ENCODE measurements around the gene BCAS1. TPM values are rescaled to one million over a fixed set of nuclear protein-coding genes. Genes with fewer than 3 reads are reported as not detected.

BCAS1 gene
- total RNA-seq, 2 experiments from 2014 or later, result 0.16 to 0.19 TPM

GRCh38 chr20:53996584-53997486 lies 73.6 kb downstream of the BCAS1 start:
- TF ChIP-seq, protein P1, sequence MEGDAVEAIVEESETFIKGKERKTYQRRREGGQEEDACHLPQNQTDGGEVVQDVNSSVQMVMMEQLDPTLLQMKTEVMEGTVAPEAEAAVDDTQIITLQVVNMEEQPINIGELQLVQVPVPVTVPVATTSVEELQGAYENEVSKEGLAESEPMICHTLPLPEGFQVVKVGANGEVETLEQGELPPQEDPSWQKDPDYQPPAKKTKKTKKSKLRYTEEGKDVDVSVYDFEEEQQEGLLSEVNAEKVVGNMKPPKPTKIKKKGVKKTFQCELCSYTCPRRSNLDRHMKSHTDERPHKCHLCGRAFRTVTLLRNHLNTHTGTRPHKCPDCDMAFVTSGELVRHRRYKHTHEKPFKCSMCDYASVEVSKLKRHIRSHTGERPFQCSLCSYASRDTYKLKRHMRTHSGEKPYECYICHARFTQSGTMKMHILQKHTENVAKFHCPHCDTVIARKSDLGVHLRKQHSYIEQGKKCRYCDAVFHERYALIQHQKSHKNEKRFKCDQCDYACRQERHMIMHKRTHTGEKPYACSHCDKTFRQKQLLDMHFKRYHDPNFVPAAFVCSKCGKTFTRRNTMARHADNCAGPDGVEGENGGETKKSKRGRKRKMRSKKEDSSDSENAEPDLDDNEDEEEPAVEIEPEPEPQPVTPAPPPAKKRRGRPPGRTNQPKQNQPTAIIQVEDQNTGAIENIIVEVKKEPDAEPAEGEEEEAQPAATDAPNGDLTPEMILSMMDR (conservative IDR thresholded peaks at IDR 0.05; ENCODE audit: low read length), result no peak
- no peak for TF ChIP-seq EZH2phosphoT487 (IDR thresholded peaks at IDR 0.05; ENCODE audit: borderline replicate concordance, low read depth, low read length)
- CTCF ChIA-PET (ENCODE audit: unreplicated experiment), result no interaction called here
- Histone ChIP-seq H3K79me2 (ENCODE audit: insufficient read depth, low read depth, low read length) (no peaks in the 10 kb centered on the region), H4K20me1 (ENCODE audit: insufficient read depth, low read length) (no peaks in the 10 kb centered on the region), H2AFZ (ENCODE audit: low read length) (no peak overlapping the region), H3K9me3 (ENCODE audit: low read length) (no peaks in the 10 kb centered on the region; the same call in 1 of the 2 replicates), H3K9me2 (ENCODE audit: insufficient read depth, low read length) (no peaks in the 10 kb centered on the region), H3K27ac (ENCODE audit: low read depth, low read length, poor library complexity, severe bottlenecking) (no peak overlapping the region), H3K4me3 (ENCODE audit: low read depth, low read length, poor library complexity, severe bottlenecking) (no peak overlapping the region), H3K36me3 (ENCODE audit: insufficient read depth, low read length) (no peaks in the 10 kb centered on the region), H3K4me1 (ENCODE audit: insufficient read depth, low read length, poor library complexity, severe bottlenecking) (no peaks in the 10 kb centered on the region), H3K4me2 (ENCODE audit: low read length) (no peak overlapping the region)
- POLR2A ChIA-PET, result interaction anchor here (0.6 kb wide), 1 partner anchor 513 kb away, joined by 6 read pairs; no protein-coding TSS in a partner anchor
- no peak for DNase-seq (ENCODE audit: low spot score)
- no TSS peak for BruUV-seq (replicated peaks)
- intact Hi-C loops (cut with micrococcal nuclease; ENCODE audit: unreplicated experiment), result no loop called here

GRCh38 chr20:53995949-53996348 lies 74.4 kb downstream of the BCAS1 start:
- no peak for DNase-seq (ENCODE audit: low spot score)
- no peak overlapping the region for H3K27ac ChIP-seq (ENCODE audit: low read depth, low read length, poor library complexity, severe bottlenecking)
- ChIA-PET POLR2A (no interaction called here), CTCF (ENCODE audit: unreplicated experiment) (no interaction called here)
- no peaks in the 10 kb centered on the region for H3K36me3 ChIP-seq (ENCODE audit: insufficient read depth, low read length)
- BruUV-seq (replicated peaks), result no TSS peak
- TF ChIP-seq, protein P1 (conservative IDR thresholded peaks at IDR 0.05; ENCODE audit: low read length), result no peak
- TF ChIP-seq EZH2phosphoT487 (IDR thresholded peaks at IDR 0.05; ENCODE audit: borderline replicate concordance, low read depth, low read length), result no peak
- intact Hi-C loops (cut with micrococcal nuclease; ENCODE audit: unreplicated experiment), result no loop called here
- no peak overlapping the region for H3K4me2 ChIP-seq (ENCODE audit: low read length)
- H4K20me1 ChIP-seq (ENCODE audit: insufficient read depth, low read length), result no peaks in the 10 kb centered on the region
- H2AFZ ChIP-seq (ENCODE audit: low read length), result no peak overlapping the region
- no peaks in the 10 kb centered on the region for H3K4me1 ChIP-seq (ENCODE audit: insufficient read depth, low read length, poor library complexity, severe bottlenecking)
- H3K9me2 ChIP-seq (ENCODE audit: insufficient read depth, low read length), result no peaks in the 10 kb centered on the region
- no peak overlapping the region for H3K4me3 ChIP-seq (ENCODE audit: low read depth, low read length, poor library complexity, severe bottlenecking)
- no peaks in the 10 kb centered on the region; the same call in 1 of the 2 replicates for H3K9me3 ChIP-seq (ENCODE audit: low read length)
- no peaks in the 10 kb centered on the region for H3K79me2 ChIP-seq (ENCODE audit: insufficient read depth, low read depth, low read length)

GRCh38 chr20:53994088-53994487 lies 76.3 kb downstream of the BCAS1 start:
- Histone ChIP-seq H3K4me3 (ENCODE audit: low read depth, low read length, poor library complexity, severe bottlenecking) (no peak overlapping the region), H3K27ac (ENCODE audit: low read depth, low read length, poor library complexity, severe bottlenecking) (no peak overlapping the region), H3K4me2 (ENCODE audit: low read length) (no peak overlapping the region), H3K9me3 (ENCODE audit: low read length) (no peaks in the 10 kb centered on the region), H3K36me3 (ENCODE audit: insufficient read depth, low read length) (no peaks in the 10 kb centered on the region), H4K20me1 (ENCODE audit: insufficient read depth, low read length) (no peaks in the 10 kb centered on the region), H3K9me2 (ENCODE audit: insufficient read depth, low read length) (no peaks in the 10 kb centered on the region), H2AFZ (ENCODE audit: low read length) (no peak overlapping the region), H3K4me1 (ENCODE audit: insufficient read depth, low read length, poor library complexity, severe bottlenecking) (no peaks in the 10 kb centered on the region), H3K79me2 (ENCODE audit: insufficient read depth, low read depth, low read length) (no peaks in the 10 kb centered on the region)
- no peak for DNase-seq (ENCODE audit: low spot score)
- ChIA-PET CTCF (ENCODE audit: unreplicated experiment) (no interaction called here), POLR2A (no interaction called here)
- intact Hi-C loops (cut with micrococcal nuclease; ENCODE audit: unreplicated experiment), result no loop called here
- TF ChIP-seq EZH2phosphoT487 (IDR thresholded peaks at IDR 0.05; ENCODE audit: borderline replicate concordance, low read depth, low read length), result no peak
- TF ChIP-seq, protein P1 (conservative IDR thresholded peaks at IDR 0.05; ENCODE audit: low read length), result no peak
- BruUV-seq (replicated peaks), result no TSS peak
